MM.1S (cell line): ENCODE data around the gene RBM45.
"Not testable (repeated sequence)": the region's sequence is repeated elsewhere in the genome, so short reads cannot be mapped to it uniquely, and the experiment has no call there.

Source experiments
- DNase-seq: peaks from one replicate; pipeline ENCODE4 v3.0.0-alpha.2; 2015
- H2AFZ ChIP-seq: fragments of 300-600 bp; sonication (generic); 2 replicates; pipeline ENCODE4 v1.6.0; 2016; ENCODE audit warnings: antibody characterized with exemption, low read length
- H3F3A ChIP-seq: fragments of 300-600 bp; sonication (generic); 2 replicates; pipeline ENCODE4 v1.6.1; 2016; ENCODE audit warnings: mild to moderate bottlenecking, antibody characterized with exemption, low read length, moderate library complexity, mixed read lengths; ENCODE audit not compliant: insufficient read depth
- H3K27ac ChIP-seq: fragments of 300-600 bp; sonication (generic); 2 replicates; pipeline ENCODE4 v1.5.1; 2016; ENCODE audit warnings: mild to moderate bottlenecking, low read length
- H3K27me3 ChIP-seq: fragments of 300-600 bp; sonication (generic); replicated peaks from 2 replicates; pipeline ENCODE4 v1.6.0; 2016; ENCODE audit warnings: low read length; ENCODE audit not compliant: insufficient read depth
- H3K36me3 ChIP-seq: fragments of 300-600 bp; sonication (generic); replicated peaks from 2 replicates; pipeline ENCODE4 v1.6.1; 2016; ENCODE audit warnings: mild to moderate bottlenecking, low read length, mixed read lengths; ENCODE audit not compliant: insufficient read depth
- H3K4me1 ChIP-seq: fragments of 300-600 bp; sonication (generic); 2 replicates; pipeline ENCODE4 v1.6.1; 2016; ENCODE audit warnings: low read length, mixed read lengths
- H3K4me2 ChIP-seq: fragments of 300-600 bp; sonication (generic); 2 replicates; pipeline ENCODE4 v1.6.0; 2016; ENCODE audit warnings: low read depth, low read length
- H3K4me3 ChIP-seq: fragments of 300-600 bp; sonication (generic); 2 replicates; pipeline ENCODE4 v1.5.1; 2016; ENCODE audit warnings: low read length, mixed read lengths
- H3K79me2 ChIP-seq: fragments of 300-600 bp; sonication (generic); 2 replicates; pipeline ENCODE4 v1.6.1; 2016; ENCODE audit warnings: mixed run types, low read length, mixed read lengths
- H3K9ac ChIP-seq: fragments of 300-600 bp; sonication (generic); 2 replicates; pipeline ENCODE4 v1.6.1; 2016; ENCODE audit warnings: low read length, mixed read lengths
- H3K9me2 ChIP-seq: fragments of 300-600 bp; sonication (generic); replicated peaks from 2 replicates; pipeline ENCODE4 v1.6.1; 2016; ENCODE audit warnings: mild to moderate bottlenecking, low read length, mixed read lengths; ENCODE audit not compliant: insufficient read depth
- H3K9me3 ChIP-seq: fragments of 300-600 bp; sonication (generic); replicated peaks from 2 replicates; pipeline ENCODE4 v1.6.1; 2016; ENCODE audit warnings: mild to moderate bottlenecking, low read length, mixed read lengths; ENCODE audit not compliant: insufficient read depth
- H4K20me1 ChIP-seq: fragments of 300-600 bp; sonication (generic); 2 replicates; pipeline ENCODE4 v1.6.1; 2016; ENCODE audit warnings: mild to moderate bottlenecking, low read length, moderate library complexity, mixed read lengths; ENCODE audit not compliant: insufficient read depth
- CTCF ChIP-seq: fragments of 300-600 bp; sonication (generic); IDR thresholded peaks from 2 replicates; pipeline ENCODE4 v1.5.1; 2016; ENCODE audit warnings: antibody characterized with exemption, low read length, mixed read lengths
- EZH2 ChIP-seq: fragments of 300-600 bp; sonication (generic); optimal IDR thresholded peaks from 2 replicates; pipeline ENCODE3; 2017; ENCODE audit warnings: low read depth, mild to moderate bottlenecking, antibody characterized with exemption, low read length, mixed read lengths
- EZH2phosphoT487 ChIP-seq: fragments of 300-600 bp; sonication (generic); IDR thresholded peaks from 2 replicates; pipeline ENCODE4 v1.6.1; 2018; ENCODE audit warnings: antibody characterized with exemption, low read length

RBM45 gene

GRCh38 chr2:178075006-178075326, 37.3 kb upstream of the RBM45 start:
- Histone ChIP-seq H3K9me3 (no peaks in the 10 kb centered on the region), H3K79me2 (no peaks in the 10 kb centered on the region), H3K4me2 (no peak overlapping the region), H3K4me1 (no peaks in the 10 kb centered on the region), H3K4me3 (no peak overlapping the region), H3K36me3 (no peaks in the 10 kb centered on the region), H3K9me2 (no peaks in the 10 kb centered on the region), H4K20me1 (no peaks in the 10 kb centered on the region), H3F3A (no peaks in the 10 kb centered on the region), H3K9ac (no peak overlapping the region), H2AFZ (no peak overlapping the region), H3K27me3 (no peaks in the 10 kb centered on the region), H3K27ac (no peak overlapping the region)
- DNase-seq = no peak
- TF ChIP-seq CTCF (no peak), EZH2phosphoT487 (no peak), EZH2 (no peak)

- Histone ChIP-seq H3F3A (no peaks in the 10 kb centered on the region), H3K9me3 (no peaks in the 10 kb centered on the region), H4K20me1 (no peaks in the 10 kb centered on the region), H2AFZ (no peak overlapping the region), H3K27me3 (no peaks in the 10 kb centered on the region), H3K36me3 (no peaks in the 10 kb centered on the region), H3K4me3 (no peak overlapping the region), H3K27ac (no peak overlapping the region), H3K79me2 (no peaks in the 10 kb centered on the region), H3K9me2 (no peaks in the 10 kb centered on the region), H3K9ac (no peak overlapping the region), H3K4me2 (no peak overlapping the region), H3K4me1 (no peaks in the 10 kb centered on the region)
- DNase-seq = no peak
- TF ChIP-seq EZH2 (no peak), CTCF (no peak), EZH2phosphoT487 (no peak)
Observed at GRCh38 chr2:178076130-178076529, 36.1 kb upstream of the RBM45 start.

GRCh38 chr2:178079279-178079678, 33.0 kb upstream of the RBM45 start:
- not testable (repeated sequence) for H3K9ac ChIP-seq, H3K27me3 ChIP-seq, H3K79me2 ChIP-seq, H3K9me3 ChIP-seq, DNase-seq, H3K36me3 ChIP-seq, H3K4me3 ChIP-seq, H3K27ac ChIP-seq, H2AFZ ChIP-seq, H3K4me2 ChIP-seq, H4K20me1 ChIP-seq, H3F3A ChIP-seq, H3K4me1 ChIP-seq, H3K9me2 ChIP-seq

- Histone ChIP-seq H3K9me2 (no peaks in the 10 kb centered on the region), H3K36me3 (no peaks in the 10 kb centered on the region), H3K27ac (no peak overlapping the region), H3K9me3 (no peaks in the 10 kb centered on the region), H4K20me1 (no peaks in the 10 kb centered on the region), H3K4me1 (no peaks in the 10 kb centered on the region), H3K79me2 (no peaks in the 10 kb centered on the region), H3K4me2 (no peak overlapping the region), H3K27me3 (no peaks in the 10 kb centered on the region), H2AFZ (no peak overlapping the region), H3F3A (no peaks in the 10 kb centered on the region), H3K9ac (no peak overlapping the region), H3K4me3 (no peak overlapping the region)
- TF ChIP-seq EZH2phosphoT487 (no peak), CTCF (no peak), EZH2 (no peak)
- no peak for DNase-seq
Observed at GRCh38 chr2:178082408-178083045, 29.7 kb upstream of the RBM45 start.
